Measurements from ENCODE around the gene DNAH8.

DNAH8 gene, protein sequence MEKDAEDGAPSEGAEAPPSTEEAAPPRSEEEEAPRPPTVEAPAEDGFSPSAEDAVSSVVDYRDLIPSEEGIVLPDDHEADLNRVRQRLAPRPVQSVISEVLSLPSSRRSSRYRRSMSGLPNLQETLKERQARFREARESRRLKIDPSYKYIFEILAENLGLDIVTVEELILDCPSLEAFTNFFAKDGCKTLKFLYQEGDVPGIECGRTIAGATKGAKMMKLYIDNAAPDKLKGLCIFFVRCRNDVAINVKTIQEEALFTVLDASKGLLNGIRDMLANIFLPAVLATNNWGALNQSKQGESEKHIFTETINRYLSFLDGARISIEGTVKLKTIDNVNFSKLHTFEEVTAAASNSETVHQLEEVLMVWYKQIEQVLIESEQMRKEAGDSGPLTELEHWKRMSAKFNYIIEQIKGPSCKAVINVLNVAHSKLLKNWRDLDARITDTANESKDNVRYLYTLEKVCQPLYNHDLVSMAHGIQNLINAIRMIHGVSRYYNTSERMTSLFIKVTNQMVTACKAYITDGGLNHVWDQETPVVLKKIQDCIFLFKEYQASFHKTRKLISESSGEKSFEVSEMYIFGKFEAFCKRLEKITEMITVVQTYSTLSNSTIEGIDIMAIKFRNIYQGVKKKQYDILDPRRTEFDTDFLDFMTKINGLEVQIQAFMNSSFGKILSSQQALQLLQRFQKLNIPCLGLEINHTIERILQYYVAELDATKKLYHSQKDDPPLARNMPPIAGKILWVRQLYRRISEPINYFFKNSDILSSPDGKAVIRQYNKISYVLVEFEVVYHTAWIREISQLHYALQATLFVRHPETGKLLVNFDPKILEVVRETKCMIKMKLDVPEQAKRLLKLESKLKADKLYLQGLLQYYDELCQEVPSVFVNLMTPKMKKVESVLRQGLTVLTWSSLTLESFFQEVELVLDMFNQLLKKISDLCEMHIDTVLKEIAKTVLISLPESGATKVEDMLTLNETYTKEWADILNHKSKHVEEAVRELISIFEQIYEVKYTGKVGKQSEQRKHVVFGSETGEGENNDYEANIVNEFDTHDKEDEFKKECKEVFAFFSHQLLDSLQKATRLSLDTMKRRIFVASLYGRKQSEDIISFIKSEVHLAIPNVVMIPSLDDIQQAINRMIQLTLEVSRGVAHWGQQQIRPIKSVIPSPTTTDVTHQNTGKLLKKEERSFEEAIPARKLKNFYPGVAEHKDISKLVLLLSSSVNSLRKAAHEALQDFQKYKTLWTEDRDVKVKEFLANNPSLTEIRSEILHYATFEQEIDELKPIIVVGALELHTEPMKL (N-terminal part only)

DNA sequence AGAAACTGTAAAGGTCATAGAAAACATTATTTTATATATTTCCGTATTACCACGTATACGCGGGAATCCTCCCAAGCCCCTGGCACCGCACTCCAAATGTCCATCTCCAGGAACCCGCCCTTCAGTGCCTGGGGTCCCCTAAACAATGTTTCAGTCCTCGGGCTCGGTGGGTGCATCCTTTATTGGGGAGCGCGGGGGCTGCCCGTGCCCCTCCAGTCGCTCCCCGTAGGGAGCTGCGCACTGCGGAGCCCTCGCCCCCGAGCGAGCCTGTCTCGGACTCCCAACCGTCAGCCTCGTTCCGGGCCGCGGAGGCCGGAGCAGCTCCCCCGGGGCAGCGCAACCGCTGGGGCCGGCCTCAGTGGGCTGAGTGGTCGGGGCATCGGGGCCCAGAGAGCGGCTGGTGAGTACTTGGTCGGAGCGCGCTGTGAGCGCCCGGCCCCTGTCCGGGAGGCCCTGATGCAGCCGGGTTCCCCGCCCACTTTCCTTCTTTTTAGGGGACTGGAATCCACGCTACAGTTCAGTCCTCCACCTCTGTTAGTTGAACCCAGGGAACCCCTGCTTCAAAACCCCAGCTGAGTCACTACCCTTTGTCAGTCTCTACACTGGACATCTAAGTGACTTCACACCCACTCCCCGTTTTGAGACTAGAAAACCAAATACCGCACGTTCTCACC is at the start of gene DNAH8:
DNAH8 (plus strand) TSS at position 296 of the 674 bp plus-strand sequence. CDS start 7,499 bp downstream, outside the sequence.
- Histone ChIP-seq H3K4me3 (ENCODE audit: low read length) (peak within 1 kb of the TSS; percentile 70), H3K27me3 (replicated peaks; ENCODE audit: control insufficient read depth, insufficient read depth, low read length) (peaks cover 30% of the 10 kb centered on the region), H3K9ac (ENCODE audit: low read length) (peak within 1 kb of the TSS; percentile 36), H3K36me3 (ENCODE audit: control insufficient read depth, insufficient read depth, low read length, severe bottlenecking) (no peaks in the 10 kb centered on the region), H3K9me3 (ENCODE audit: control insufficient read depth, low read length) (peaks cover 9% of the 10 kb centered on the region), H3K4me1 (ENCODE audit: control insufficient read depth, insufficient read depth, low read length) (no peaks in the 10 kb centered on the region)
- DNase-seq (ENCODE audit: low read depth) = peak; percentile 47

DNA sequence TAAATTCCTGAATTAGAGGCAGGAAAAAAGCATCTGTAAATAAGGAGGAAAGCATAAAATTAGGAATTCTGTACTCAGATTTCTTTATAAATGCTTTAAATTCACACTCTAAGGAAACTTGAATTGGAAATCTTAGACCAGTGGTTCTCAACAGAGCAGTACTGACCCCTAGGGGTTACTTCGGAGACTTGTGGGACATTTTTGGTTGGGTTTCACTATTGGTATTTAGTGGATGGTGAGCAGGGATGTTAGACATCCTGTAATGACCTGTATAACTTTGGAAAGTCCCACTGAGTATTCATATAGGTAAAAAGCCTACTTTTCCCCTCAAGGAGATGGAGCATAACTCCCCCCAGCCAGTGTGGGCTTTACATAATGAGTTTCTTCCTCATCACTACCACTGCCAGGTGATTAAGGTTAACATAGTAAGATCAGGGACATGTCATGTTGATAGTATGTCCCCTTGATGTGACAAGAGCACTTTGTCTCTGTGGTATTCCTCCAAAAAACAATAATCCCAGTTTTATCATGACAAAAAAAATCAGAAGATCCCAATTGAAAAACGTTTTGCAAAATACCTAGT is 43.1 kb upstream of the DNAH8 start:
- Histone ChIP-seq H3K9me3 (ENCODE audit: control insufficient read depth, low read length) (no peaks in the 10 kb centered on the region), H3K36me3 (ENCODE audit: control insufficient read depth, insufficient read depth, low read length, severe bottlenecking) (peaks cover 25% of the 10 kb centered on the region)
- peak; percentile 79 for DNase-seq (ENCODE audit: low read depth)

DNA sequence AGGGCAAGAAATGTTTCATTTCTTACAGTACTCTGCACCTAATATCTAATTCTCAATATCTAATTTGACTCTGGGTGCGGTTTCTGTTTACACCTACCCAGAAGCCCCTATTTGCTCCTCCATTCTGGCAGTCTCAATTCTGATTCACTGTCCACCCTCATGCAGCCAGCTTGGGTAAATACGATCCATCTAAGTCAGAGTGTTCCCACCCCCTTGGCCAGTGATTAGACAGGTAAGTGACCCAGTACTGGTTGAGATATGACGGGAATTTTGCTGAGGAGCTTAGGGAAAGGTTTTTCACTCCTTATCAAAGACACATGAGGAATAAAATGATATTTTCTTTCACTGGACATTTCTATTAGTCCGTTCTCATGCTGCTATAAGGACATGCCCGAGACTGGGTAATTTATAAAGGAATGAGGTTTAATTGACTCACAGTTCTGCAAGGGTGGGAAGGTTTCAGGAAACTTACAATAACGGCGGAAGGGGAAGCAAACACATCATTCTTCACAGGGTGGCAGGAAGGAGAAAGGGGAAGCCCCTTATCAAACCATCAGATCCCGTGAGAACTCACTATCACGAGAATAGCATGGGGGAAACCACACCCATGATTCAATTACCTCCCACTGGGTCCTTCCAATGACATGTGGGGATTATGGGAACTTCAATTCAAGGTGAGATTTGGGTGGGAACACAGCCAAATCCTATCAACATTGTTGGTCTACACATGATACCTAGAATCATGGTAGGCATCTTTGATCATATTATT is 41.5 kb upstream of the DNAH8 start:
- H3K4me1 ChIP-seq (ENCODE audit: control insufficient read depth, insufficient read depth, low read length) = no peaks in the 10 kb centered on the region
- no peak for DNase-seq (ENCODE audit: low read depth)
- H3K27me3 ChIP-seq (replicated peaks; ENCODE audit: control insufficient read depth, insufficient read depth, low read length) = no peaks in the 10 kb centered on the region
- no peak overlapping the region for H3K9ac ChIP-seq (ENCODE audit: low read length)
- peaks cover 39% of the 10 kb centered on the region for H3K36me3 ChIP-seq (ENCODE audit: control insufficient read depth, insufficient read depth, low read length, severe bottlenecking)
- H3K4me3 ChIP-seq (ENCODE audit: low read length) = no peak overlapping the region
- H3K9me3 ChIP-seq (ENCODE audit: control insufficient read depth, low read length) = no peaks in the 10 kb centered on the region

More for the DNA sequence above, 43.1 kb upstream of the DNAH8 start:
- Histone ChIP-seq H3K9ac (ENCODE audit: low read length) (no peak overlapping the region), H3K4me1 (ENCODE audit: control insufficient read depth, insufficient read depth, low read length) (no peaks in the 10 kb centered on the region), H3K27me3 (replicated peaks; ENCODE audit: control insufficient read depth, insufficient read depth, low read length) (no peaks in the 10 kb centered on the region), H3K4me3 (ENCODE audit: low read length) (no peak overlapping the region)

DNA sequence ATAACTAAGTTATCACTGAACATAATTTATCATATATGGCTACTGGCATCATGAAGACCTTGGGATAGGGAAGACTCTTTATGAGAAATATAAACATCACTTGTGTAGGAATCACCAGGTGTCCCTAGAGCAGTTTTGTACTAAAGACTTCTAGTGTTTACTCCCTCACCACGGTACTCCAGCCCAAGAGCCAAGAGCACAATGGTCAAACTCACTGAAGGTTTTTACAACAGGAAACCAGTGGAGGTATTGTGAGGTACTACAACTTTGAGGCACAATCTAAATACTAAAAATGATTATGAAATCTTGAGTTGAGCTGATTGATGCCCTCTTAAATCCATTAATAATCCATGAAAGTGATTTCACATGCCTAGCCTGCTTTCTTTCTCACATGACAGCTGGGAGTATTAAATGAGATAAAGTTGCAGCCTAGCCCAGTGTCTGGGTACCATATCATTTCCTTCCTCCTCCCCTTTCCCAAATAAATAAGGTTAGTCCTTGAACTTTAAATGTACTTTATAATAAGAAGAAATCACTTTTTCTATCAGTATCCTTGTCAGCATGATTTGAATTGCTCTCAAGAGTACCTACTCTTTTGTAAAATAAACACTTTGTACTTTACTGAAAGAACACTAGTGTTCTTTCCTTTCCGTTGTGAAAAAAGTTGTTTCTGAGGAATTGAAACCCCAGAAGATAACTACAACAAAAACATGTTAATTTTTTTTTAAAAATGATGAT is 38.7 kb upstream of the DNAH8 start:
- Histone ChIP-seq H3K9ac (ENCODE audit: low read length) (no peak overlapping the region), H3K36me3 (ENCODE audit: control insufficient read depth, insufficient read depth, low read length, severe bottlenecking) (peaks cover 59% of the 10 kb centered on the region), H3K4me3 (ENCODE audit: low read length) (no peak overlapping the region), H3K4me1 (ENCODE audit: control insufficient read depth, insufficient read depth, low read length) (no peaks in the 10 kb centered on the region), H3K27me3 (replicated peaks; ENCODE audit: control insufficient read depth, insufficient read depth, low read length) (no peaks in the 10 kb centered on the region), H3K9me3 (ENCODE audit: control insufficient read depth, low read length) (no peaks in the 10 kb centered on the region)
- DNase-seq (ENCODE audit: low read depth) = no peak

DNA sequence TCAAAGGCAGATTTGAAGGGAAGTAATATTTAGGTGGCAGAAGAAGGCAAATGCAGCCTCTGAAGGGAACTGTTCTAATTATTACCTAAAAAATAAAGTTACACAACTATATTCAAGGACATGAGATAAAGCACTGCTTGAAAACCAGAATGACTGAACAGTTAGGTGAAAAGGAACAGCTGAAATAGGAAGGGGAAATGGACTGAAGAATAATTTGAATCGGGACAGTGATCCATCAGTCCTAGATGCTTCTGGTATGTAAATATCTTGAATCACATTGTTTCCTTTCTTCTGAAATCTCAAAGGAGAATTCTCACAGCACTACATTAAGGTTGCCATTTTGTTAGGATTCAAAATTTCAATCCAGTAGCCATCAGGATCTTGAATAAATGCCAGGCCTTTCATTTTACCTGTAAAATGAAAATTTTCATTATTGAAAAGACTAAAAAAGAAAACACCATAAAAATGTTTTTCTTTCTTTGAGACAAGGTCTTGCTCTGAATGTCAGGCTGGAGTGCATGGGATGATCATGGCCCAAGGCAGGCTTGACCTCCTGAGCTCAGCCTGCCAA is 38.1 kb upstream of the DNAH8 start:
- H3K4me3 ChIP-seq (ENCODE audit: low read length) = no peak overlapping the region
- H3K27me3 ChIP-seq (replicated peaks; ENCODE audit: control insufficient read depth, insufficient read depth, low read length) = no peaks in the 10 kb centered on the region
- peaks cover 66% of the 10 kb centered on the region for H3K36me3 ChIP-seq (ENCODE audit: control insufficient read depth, insufficient read depth, low read length, severe bottlenecking)
- no peaks in the 10 kb centered on the region for H3K4me1 ChIP-seq (ENCODE audit: control insufficient read depth, insufficient read depth, low read length)
- no peak for DNase-seq (ENCODE audit: low read depth)
- H3K9ac ChIP-seq (ENCODE audit: low read length) = no peak overlapping the region
- no peaks in the 10 kb centered on the region for H3K9me3 ChIP-seq (ENCODE audit: control insufficient read depth, low read length)

DNA sequence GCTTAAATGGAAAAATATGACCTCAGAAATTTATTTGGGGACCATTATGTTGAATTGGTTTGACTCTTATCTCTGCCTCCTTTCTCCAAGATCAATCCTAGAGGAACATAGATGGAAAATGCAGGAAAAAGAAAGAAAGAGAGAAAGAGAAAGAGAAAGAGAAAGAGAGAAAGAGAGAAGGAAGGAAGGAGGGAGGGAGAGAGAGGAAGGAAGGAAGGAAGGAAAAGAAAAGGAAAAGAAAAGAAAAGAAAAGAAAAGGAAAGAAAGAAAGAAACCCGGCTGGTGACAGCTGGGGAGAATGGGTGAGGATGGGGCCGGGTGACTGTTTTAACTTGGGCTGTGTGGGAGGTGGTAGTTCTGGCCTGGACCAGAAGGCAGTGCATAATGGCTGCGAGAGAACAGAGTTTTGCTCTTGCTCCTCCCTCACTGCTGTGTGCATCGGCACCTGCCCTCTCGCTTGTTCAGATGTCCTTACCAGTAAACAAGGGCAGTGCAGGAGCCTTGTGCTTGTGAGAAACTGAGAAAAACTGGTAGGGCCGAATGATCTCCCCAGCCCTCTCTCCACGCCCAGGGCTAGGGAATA is 36.8 kb upstream of the DNAH8 start:
- H3K4me3 ChIP-seq (ENCODE audit: low read length) = no peak overlapping the region
- H3K36me3 ChIP-seq (ENCODE audit: control insufficient read depth, insufficient read depth, low read length, severe bottlenecking) = peaks cover 78% of the 10 kb centered on the region
- DNase-seq (ENCODE audit: low read depth) = no peak
- H3K27me3 ChIP-seq (replicated peaks; ENCODE audit: control insufficient read depth, insufficient read depth, low read length) = no peaks in the 10 kb centered on the region
- H3K9me3 ChIP-seq (ENCODE audit: control insufficient read depth, low read length) = no peaks in the 10 kb centered on the region
- H3K9ac ChIP-seq (ENCODE audit: low read length) = no peak overlapping the region
- no peaks in the 10 kb centered on the region for H3K4me1 ChIP-seq (ENCODE audit: control insufficient read depth, insufficient read depth, low read length)

DNA sequence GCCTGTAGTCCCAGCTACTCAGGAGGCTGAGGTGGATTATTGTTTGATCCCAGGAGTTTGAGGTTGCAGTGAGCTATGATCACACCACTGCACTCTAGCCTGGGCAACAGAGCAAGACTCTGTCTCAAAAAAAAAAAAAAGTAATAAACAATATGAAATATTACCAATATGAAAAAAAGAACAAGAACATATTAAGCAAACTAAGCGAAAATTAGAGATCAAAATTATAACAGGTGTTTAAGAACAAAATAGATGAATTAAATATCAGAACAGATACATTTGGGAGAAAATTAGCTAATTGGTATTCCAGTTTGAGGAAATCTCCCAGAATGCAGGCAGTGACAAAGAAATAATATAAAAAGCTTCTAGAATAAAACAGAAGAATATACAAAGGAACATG is 35.4 kb upstream of the DNAH8 start:
- DNase-seq (ENCODE audit: low read depth) = no peak
- Histone ChIP-seq H3K36me3 (ENCODE audit: control insufficient read depth, insufficient read depth, low read length, severe bottlenecking) (peaks cover 86% of the 10 kb centered on the region), H3K9me3 (ENCODE audit: control insufficient read depth, low read length) (no peaks in the 10 kb centered on the region), H3K27me3 (replicated peaks; ENCODE audit: control insufficient read depth, insufficient read depth, low read length) (no peaks in the 10 kb centered on the region), H3K4me1 (ENCODE audit: control insufficient read depth, insufficient read depth, low read length) (no peaks in the 10 kb centered on the region), H3K4me3 (ENCODE audit: low read length) (no peak overlapping the region), H3K9ac (ENCODE audit: low read length) (no peak overlapping the region)

DNA sequence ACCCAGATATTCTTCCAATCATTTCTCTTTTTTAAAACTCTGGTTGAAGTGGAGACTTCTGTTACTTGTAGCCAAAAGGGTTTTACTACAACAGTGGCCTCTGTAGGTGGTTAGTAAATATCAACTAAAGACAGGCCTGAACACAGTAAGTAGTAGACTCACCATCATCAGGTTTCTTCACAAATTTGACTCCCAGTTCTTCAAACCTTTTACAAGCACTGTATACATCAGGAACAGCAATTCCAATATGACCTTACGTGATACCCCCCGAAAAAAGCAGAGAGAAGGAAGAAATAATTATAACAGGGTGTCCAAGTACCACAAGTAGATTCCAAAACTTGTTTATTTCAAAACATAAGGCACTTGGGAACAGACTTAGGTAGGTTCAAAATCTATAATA is 33.3 kb upstream of the DNAH8 start:
- Histone ChIP-seq H3K27me3 (replicated peaks; ENCODE audit: control insufficient read depth, insufficient read depth, low read length) (no peaks in the 10 kb centered on the region), H3K36me3 (ENCODE audit: control insufficient read depth, insufficient read depth, low read length, severe bottlenecking) (peaks cover 68% of the 10 kb centered on the region), H3K9ac (ENCODE audit: low read length) (no peak overlapping the region), H3K4me1 (ENCODE audit: control insufficient read depth, insufficient read depth, low read length) (peaks cover 10% of the 10 kb centered on the region), H3K9me3 (ENCODE audit: control insufficient read depth, low read length) (no peaks in the 10 kb centered on the region), H3K4me3 (ENCODE audit: low read length) (no peak overlapping the region)
- DNase-seq (ENCODE audit: low read depth) = no peak

DNA sequence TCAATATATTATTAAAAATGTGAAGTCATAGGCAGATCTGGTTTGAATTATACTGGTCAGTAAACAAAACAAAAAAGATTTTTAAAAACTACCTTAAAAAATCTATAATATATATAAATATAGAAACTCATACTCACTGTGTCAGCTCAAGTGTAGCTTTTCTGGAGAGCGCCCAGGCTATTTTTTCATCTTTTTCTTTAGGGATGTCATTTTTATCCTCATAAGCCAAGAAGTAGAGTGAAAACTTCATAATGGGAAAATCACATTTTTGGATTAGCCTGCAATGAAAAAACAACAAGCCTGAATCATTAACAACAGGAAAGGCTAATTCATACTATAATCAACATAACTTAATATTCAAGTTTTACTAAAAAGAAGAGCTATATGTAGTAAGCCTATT is 30.9 kb upstream of the DNAH8 start:
- no peak overlapping the region for H3K9ac ChIP-seq (ENCODE audit: low read length)
- H3K27me3 ChIP-seq (replicated peaks; ENCODE audit: control insufficient read depth, insufficient read depth, low read length) = no peaks in the 10 kb centered on the region
- peaks cover 17% of the 10 kb centered on the region for H3K4me1 ChIP-seq (ENCODE audit: control insufficient read depth, insufficient read depth, low read length)
- H3K36me3 ChIP-seq (ENCODE audit: control insufficient read depth, insufficient read depth, low read length, severe bottlenecking) = peaks cover 47% of the 10 kb centered on the region
- H3K4me3 ChIP-seq (ENCODE audit: low read length) = no peak overlapping the region
- DNase-seq (ENCODE audit: low read depth) = no peak
- no peaks in the 10 kb centered on the region for H3K9me3 ChIP-seq (ENCODE audit: control insufficient read depth, low read length)
